GM10847 (cell line): ENCODE measurements around the gene PKMYT1.

Experiments
- POLR2A ChIP-seq: IDR thresholded peaks from 2 replicates; pipeline ENCODE4 v1.6.1; 2011; ENCODE audit not compliant: insufficient read length; ENCODE audit errors: extremely low read depth

PKMYT1 gene

DNA sequence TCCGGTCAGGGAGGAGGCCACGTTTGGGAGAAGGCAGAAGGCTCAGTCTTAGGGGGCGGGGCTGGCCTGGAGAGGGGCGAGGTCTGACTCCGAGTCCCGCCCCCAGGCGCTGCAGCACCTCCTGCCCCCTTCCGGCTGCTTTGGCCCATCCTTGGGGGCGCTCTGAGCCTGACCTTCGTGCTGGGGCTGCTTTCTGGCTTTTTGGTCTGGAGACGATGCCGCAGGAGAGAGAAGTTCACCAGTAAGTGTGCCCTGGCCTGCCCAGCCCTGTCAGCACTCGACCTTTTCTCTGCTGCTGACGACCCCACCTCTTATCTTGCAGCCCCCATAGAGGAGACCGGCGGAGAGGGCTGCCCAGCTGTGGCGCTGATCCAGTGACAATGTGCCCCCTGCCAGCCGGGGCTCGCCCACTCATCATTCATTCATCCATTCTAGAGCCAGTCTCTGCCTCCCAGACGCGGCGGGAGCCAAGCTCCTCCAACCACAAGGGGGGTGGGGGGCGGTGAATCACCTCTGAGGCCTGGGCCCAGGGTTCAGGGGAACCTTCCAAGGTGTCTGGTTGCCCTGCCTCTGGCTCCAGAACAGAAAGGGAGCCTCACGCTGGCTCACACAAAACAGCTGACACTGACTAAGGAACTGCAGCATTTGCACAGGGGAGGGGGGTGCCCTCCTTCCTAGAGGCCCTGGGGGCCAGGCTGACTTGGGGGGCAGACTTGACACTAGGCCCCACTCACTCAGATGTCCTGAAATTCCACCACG lies 41.4 kb upstream of the PKMYT1 start:
- TF ChIP-seq POLR2A, result no peak

DNA sequence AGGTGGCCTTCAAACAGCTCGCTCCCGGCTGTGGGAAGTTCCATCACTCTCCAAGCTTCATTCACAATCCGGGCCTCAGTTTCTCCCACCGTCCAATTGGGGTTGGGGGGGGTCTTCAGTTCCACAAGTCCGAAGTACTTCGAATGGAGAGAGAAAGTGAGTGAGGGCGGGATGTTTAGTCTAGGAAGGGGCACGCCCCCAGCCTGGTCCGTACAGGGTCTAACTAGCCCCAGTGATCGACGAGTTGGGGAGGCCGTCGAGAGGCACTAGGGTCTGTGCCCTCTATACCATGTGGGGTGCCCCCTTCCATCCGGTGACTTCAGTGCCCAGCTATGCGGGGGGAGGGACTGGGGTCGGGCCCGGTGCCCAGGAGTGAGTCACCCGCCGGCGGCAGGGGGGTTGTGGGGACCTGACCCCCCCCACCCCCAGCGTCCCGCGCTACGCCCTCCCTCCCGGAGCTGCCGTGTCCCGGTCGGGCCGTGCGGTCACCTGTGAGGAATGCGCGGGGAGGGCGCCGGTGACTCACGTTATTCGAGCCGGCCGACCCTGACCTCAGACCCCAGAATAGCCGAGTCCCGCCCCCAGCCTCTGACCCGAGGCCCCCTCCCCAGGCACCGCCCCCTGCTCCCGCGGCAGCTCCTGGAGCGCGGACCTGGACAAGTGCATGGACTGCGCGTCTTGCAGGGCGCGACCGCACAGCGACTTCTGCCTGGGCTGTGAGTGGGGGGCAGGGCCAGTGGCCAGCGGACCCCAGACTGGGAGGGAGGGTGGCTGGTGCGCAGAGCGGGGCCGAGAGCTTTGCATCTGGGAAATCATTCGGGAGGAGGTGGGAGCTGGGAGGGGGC lies 40.6 kb upstream of the PKMYT1 start:
- no peak for TF ChIP-seq POLR2A

DNA sequence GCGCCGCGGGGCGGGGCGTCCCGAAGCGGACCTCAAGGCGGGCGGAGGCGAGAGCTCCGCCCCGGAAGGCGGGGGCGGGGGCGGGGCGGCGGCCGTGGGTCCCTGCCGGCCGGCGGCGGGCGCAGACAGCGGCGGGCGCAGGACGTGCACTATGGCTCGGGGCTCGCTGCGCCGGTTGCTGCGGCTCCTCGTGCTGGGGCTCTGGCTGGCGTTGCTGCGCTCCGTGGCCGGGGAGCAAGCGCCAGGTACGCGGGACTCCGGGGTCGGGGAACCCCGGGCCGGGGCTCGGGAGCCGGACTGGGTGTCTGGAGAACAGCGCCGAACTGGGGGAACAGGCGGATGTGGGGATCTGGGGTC lies 40.0 kb upstream of the PKMYT1 start, which contains the start of gene TNFRSF12A:
TNFRSF12A (plus strand) TSS at position 122 of the 357 bp plus-strand sequence; CDS start at position 152, 30 bp downstream.
- peak; percentile 71 for TF ChIP-seq POLR2A

DNA sequence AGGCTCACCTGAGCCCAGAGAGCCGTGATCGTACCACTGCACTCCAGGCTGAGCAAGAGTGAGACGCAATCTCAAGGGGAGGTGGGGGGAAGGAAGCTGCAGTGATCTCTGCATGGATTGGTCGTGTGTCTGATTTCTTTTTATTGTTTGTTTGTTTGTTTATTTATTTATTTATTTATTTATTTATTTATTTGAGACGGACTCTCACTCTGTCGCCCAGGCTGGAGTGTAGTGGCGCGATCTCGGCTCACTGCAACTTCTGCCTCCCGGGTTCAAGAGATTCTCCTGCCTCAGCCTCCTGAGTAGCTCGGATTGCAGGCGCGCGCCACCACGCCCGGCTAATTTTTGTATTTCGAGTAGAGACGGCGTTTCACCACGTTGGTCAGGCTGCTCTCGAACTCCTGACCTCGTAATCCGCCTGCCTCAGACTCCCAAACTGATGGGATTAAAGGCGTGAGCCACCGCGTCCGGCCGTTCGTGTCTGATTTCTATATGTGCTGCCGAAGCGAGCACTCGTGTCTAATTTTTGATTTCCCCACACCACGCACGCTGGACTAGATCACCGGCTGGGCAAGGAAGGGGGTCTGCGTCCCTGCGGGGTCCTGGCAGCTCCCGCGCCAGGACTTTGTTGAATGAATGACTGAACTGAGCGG lies 39.5 kb upstream of the PKMYT1 start:
- TF ChIP-seq POLR2A, result no peak

DNA sequence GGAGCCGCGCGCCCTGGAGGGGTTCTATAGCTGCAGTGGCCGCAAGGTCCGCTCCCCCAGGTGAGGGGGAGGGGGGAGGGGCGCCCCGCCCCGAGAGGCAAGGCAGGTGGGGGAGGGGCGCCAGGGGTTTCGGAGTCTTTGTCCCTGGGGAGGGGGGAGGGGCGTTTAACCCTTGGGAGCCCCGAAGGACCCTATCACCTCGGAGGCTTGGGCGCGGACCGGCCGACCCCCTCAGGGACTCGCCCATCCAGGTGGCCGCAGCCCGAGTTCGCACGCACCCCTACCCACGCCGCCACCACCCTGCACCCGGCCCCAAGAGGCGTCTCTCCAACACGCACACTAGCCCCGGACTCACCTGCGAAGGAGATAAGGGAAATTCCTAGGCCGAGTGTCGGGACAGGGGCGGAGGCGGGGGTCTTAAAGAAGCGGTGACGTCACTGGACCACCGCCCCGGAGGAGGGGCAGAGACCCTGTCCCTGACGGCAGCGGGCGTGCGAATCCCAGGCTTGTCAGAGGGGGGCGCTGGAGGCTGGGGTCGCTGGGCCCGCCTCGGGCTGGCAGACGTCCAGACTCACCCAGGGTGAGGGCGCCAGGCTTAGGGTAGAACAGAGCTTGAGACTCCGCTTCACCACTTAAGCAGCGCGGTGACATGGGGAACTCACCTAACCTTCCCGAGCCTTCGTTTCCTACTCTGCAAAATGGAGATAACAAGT lies 37.7 kb upstream of the PKMYT1 start, which contains the start of gene CLDN6:
CLDN6 (minus strand) TSS at position 390 of the 713 bp plus-strand sequence. CDS start 2,162 bp downstream, outside the sequence.
- TF ChIP-seq POLR2A, result no peak

DNA sequence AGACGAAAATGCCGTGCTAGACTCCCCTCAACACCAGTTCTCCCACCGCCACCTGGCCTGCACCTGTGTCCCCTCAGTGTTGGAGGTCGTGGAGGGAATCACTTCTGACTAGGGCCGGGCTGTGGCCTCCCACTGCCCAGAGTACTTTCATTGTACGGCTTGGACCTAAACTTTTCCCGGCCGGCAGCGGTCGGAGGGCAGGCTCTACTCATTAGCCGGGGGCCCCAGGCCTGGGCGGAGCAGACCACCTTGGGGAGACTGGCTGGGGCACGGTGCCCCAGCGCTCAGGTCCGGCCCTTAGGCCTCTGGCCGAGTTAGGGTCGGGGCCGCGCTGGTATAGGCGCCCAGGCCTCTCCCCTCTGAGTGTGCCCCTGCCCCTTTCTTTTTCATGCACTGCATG lies 37.1 kb upstream of the PKMYT1 start:
- no peak for TF ChIP-seq POLR2A

DNA sequence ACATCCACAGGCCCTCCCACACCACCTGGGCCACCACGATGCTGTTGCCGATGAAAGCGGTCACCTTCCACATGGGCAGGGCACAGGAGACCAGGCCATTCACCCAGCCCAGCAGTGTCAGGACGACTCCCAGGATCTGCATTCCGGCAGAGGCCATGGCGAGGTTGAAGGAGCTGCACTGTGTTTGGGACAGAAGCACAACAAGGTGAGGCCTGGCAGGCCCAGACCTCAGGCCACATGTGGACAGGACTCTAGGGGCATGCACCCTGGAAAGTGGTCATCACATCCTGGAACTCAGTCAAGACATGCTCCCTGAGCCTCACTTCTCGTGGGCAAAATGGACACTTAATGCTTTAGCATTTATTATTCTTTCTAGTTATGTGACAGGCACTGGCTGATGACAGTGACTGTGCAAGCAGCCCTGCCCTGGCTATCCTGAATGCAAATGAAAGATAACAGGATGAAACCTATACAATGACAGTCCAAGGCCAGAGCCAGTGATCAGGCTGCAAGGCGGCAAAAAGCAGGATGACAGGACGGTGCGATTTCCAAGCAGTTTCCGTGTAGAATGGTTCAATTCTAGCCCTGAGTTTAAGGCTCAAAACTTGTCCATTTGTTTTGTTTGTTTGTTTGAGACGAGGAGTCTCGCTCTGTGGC lies 35.7 kb upstream of the PKMYT1 start:
- no peak for TF ChIP-seq POLR2A

DNA sequence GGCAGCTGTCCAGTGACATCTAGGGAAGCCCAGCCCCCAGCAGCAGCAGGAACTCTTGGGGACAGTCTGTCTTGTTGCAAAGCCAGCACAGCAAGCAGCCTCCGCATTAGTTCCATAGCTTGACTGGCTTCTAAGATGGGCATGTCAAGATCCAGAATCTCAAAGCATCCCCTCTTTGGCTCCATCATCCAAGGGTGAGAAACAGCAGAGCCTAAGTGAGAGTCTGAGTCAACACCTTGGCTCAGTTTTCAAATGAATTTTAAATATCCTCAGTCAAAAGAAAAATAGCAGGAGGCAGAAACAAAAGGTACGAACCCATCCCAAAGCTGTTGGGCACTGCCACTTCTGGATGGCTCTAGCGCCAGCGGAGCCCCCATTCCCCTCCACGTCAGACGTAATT lies 34.7 kb upstream of the PKMYT1 start:
- TF ChIP-seq POLR2A, result no peak

DNA sequence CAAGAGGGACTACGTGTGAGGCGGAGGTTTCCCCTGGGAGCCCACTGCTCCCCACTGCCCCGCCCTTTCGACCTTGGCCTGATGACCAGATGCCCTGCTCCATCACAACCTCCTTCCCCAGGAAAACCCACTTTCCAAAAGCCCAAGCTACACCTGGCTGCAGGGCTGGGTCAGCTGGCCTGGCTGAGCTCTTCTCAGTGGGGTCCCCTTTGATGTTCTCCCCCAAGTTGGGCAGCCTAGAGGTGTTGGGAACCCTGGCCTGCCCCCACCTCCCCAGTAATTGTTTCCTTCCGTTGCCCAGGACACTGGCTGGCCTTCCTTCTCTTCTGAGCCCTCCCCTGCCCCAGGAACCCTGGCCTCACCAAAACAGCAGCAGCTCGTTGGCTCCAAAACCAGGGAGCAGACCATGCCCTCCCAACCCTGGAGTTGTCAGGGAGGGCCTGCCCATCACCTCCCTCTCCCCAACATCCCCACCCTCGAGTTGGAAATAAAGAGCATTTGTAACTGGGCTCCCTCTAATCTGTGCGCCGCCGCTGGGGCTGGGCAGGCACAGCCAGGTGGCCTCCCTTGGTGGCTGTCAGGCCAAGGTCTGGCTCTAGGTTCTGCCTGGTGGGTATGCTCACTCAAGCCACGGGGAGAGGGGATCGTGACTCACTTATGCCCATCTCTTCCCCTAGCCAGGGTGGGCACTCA lies 33.9 kb upstream of the PKMYT1 start:
- no peak for TF ChIP-seq POLR2A

DNA sequence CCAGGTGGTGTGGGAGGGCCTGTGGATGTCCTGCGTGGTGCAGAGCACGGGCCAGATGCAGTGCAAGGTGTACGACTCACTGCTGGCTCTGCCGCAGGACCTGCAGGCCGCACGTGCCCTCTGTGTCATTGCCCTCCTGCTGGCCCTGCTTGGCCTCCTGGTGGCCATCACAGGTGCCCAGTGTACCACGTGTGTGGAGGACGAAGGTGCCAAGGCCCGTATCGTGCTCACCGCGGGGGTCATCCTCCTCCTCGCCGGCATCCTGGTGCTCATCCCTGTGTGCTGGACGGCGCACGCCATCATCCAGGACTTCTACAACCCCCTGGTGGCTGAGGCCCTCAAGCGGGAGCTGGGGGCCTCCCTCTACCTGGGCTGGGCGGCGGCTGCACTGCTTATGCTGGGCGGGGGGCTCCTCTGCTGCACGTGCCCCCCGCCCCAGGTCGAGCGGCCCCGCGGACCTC lies 33.3 kb upstream of the PKMYT1 start:
- TF ChIP-seq POLR2A, result no peak

DNA sequence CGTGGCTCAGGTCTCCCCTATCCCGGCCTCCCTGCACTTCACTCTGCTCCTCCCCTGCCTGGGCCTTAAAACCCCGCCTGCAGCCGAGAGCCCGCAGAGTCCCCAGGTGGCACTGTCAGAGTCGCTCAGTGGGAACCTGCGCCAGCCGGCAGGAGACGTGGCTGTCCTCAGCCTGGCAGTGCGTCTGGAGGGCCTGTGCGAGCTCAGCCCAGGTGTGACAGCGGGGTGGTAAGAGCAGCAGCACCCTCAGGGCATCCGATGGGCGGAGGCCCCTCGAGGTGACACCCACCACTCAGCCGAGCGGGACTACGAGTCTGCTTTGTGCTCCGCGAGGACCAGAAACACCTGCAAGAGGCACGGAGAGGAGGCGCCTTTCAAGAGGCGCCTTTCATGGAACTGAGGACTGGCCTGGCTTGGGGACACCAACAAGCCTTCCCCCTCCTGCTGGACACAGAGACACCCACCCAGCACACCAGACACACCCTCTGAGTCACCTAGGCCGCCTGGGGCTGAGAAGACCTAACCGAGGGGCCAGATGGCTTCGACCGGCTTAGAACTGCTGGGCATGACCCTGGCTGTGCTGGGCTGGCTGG lies 32.7 kb upstream of the PKMYT1 start, which contains the start of gene CLDN9:
CLDN9 (plus strand) TSS at position 96 of the 593 bp plus-strand sequence; CDS start at position 536, 440 bp downstream.
- TF ChIP-seq POLR2A, result no peak

DNA sequence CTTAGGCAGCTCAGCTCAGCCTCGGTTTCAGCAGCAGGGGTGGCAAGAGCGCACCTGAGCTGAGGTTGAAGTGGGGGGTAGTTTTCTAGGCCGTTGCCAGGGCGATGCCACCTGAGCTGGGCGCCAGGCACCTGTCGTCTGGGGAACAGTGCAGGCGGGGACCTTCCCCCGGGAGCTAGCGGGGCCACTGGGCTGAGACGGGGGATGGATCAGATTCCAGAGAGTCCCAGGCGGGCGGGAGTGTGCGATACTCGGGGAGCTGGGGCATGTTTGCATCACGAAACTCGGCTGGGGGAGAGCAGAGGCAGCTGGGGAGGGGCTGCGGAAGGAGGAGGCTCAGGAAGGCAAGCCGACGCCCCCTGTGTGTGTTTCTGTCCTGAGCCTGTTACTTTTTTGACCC lies 32.0 kb upstream of the PKMYT1 start:
- TF ChIP-seq POLR2A, result no peak

DNA sequence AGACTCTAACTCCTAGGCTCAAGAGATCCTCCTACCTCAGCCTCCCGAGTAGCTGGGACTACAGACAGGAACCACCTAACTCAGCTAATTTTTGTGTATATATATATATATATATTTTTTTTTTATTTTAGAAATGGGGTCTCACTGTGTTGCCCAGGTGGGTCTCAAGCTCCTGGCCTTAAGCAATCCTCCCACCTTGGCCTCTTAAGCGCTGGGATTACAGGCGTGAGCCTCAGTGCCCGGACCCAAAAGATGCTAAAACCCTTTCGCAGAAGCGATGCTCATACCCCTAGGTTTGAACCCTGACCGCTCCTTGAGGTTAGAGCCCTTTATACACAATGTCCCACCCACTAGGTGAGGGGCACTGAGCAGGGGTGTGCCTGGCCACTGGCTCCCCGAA lies 30.3 kb upstream of the PKMYT1 start:
- no peak for TF ChIP-seq POLR2A
